SK-N-MC (cell line): ENCODE results near the gene TBCCD1.

Source experiments
- EZH2 ChIP-seq: fragments of 200-600 bp; sonication (generic); IDR thresholded peaks from one replicate; pipeline ENCODE4 v1.6.1; 2017; ENCODE audit warnings: antibody characterized with exemption
- FOXP2 ChIP-seq: optimal IDR thresholded peaks from 2 replicates; pipeline ENCODE3; 2011; ENCODE audit warnings: mild to moderate bottlenecking, moderate library complexity; ENCODE audit not compliant: insufficient read depth; ENCODE audit errors: extremely low read length, control extremely low read depth
- POLR2AphosphoS5 ChIP-seq: IDR thresholded peaks from 2 replicates; pipeline ENCODE4 v1.6.1; 2012; ENCODE audit warnings: mild to moderate bottlenecking, low read depth, low read length, borderline replicate concordance

DNA sequence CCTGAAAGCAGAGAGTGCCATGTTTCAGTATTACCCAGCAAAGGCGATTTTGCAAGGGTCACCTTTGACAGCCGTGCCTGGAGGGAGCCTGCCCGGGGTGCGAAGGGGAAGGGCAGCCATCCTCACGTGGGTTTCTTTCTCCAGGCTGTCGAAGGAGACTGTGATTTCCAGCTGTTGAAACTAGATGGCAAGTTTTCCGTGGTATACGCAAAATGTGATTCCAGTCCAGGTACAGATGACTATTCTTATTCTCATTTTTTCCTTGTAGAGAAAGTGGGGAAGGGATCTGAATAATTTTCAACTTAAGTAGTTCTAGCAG, 49.1 kb upstream of the TBCCD1 start:
- TF ChIP-seq POLR2AphosphoS5 (no peak), EZH2 (no peak), FOXP2 (no peak)
